ENCODE measurements around the gene RANBP3. TPM values are rescaled to one million over a fixed set of nuclear protein-coding genes. Genes with fewer than 3 reads are reported as not detected.

RANBP3 gene
- total and polyA plus RNA-seq, 4 donors = 33.6 to 67.7 (median 54.9) TPM

GRCh38 chr19:6014551-6015135, 36.7 kb upstream of the RANBP3 start:
- Histone ChIP-seq H3K4me3 (no peak overlapping the region), H3K27me3 (ENCODE audit: control insufficient read depth in 3 of 3, insufficient read depth in 3 of 3, low read length in 2 of 3) (no peaks in the 10 kb centered on the region), H3K27ac (ENCODE audit: low read depth in 1 of 2, low read length in 1 of 2) (no peak overlapping the region), H3K4me1 (ENCODE audit: control insufficient read depth in 5 of 5, insufficient read depth in 5 of 5, low read length in 5 of 5) (peaks cover 0 to 4% (median 0%) of the 10 kb centered on the region in 5 donors), H3K9me3 (ENCODE audit: control insufficient read depth in 4 of 4, insufficient read depth in 3 of 4, low read length in 3 of 4) (no peaks in the 10 kb centered on the region), H3K9ac (ENCODE audit: insufficient read depth in 1 of 2, low read length in 2 of 2) (no peak overlapping the region), H3K36me3 (ENCODE audit: control insufficient read depth in 4 of 4, insufficient read depth in 4 of 4, low read length in 4 of 4) (peaks cover 0 to 17% (median 11%) of the 10 kb centered on the region in 4 donors)
- no peak for TF ChIP-seq CTCF (IDR thresholded peaks at IDR 0.05; ENCODE audit: control extremely low read depth, extremely low read depth)
- DNase-seq = no peak
- no peak for ATAC-seq (ENCODE audit: insufficient read depth, low FRiP score)
- WGBS, 2 donors = 95% methylated on average over 13 of the region's 13 CpGs

GRCh38 chr19:6012426-6013170, 34.7 kb upstream of the RANBP3 start:
- H3K36me3 ChIP-seq (ENCODE audit: control insufficient read depth in 4 of 4, insufficient read depth in 4 of 4, low read length in 4 of 4) = peaks cover 0 to 15% (median 14%) of the 10 kb centered on the region in 4 donors
- DNase-seq = no peak
- ATAC-seq (ENCODE audit: insufficient read depth, low FRiP score) = no peak

GRCh38 chr19:6011794-6012193, 33.9 kb upstream of the RANBP3 start:
- Histone ChIP-seq H3K9ac (ENCODE audit: insufficient read depth in 1 of 2, low read length in 2 of 2) (no peak overlapping the region), H3K27me3 (ENCODE audit: control insufficient read depth in 3 of 3, insufficient read depth in 3 of 3, low read length in 2 of 3) (no peaks in the 10 kb centered on the region), H3K4me1 (ENCODE audit: control insufficient read depth in 5 of 5, insufficient read depth in 5 of 5, low read length in 5 of 5) (peaks cover 0 to 4% (median 0%) of the 10 kb centered on the region in 5 donors), H3K4me3 (no peak overlapping the region), H3K27ac (ENCODE audit: low read depth in 1 of 2, low read length in 1 of 2) (no peak overlapping the region), H3K36me3 (ENCODE audit: control insufficient read depth in 4 of 4, insufficient read depth in 4 of 4, low read length in 4 of 4) (peaks cover 0 to 22% (median 17%) of the 10 kb centered on the region in 4 donors), H3K9me3 (ENCODE audit: control insufficient read depth in 4 of 4, insufficient read depth in 3 of 4, low read length in 3 of 4) (no peaks in the 10 kb centered on the region)
- 86% methylated on average over 1 of the region's 1 CpG for WGBS, 2 donors
- DNase-seq (no peak), ATAC-seq (ENCODE audit: insufficient read depth, low FRiP score) (no peak)
- TF ChIP-seq CTCF (IDR thresholded peaks at IDR 0.05; ENCODE audit: control extremely low read depth, extremely low read depth) = no peak

More at GRCh38 chr19:6012426-6013170, 34.7 kb upstream of the RANBP3 start:
- Histone ChIP-seq H3K27me3 (ENCODE audit: control insufficient read depth in 3 of 3, insufficient read depth in 3 of 3, low read length in 2 of 3) (no peaks in the 10 kb centered on the region), H3K27ac (ENCODE audit: low read depth in 1 of 2, low read length in 1 of 2) (no peak overlapping the region), H3K9me3 (ENCODE audit: control insufficient read depth in 4 of 4, insufficient read depth in 3 of 4, low read length in 3 of 4) (no peaks in the 10 kb centered on the region), H3K9ac (ENCODE audit: insufficient read depth in 1 of 2, low read length in 2 of 2) (no peak overlapping the region), H3K4me3 (no peak overlapping the region), H3K4me1 (ENCODE audit: control insufficient read depth in 5 of 5, insufficient read depth in 5 of 5, low read length in 5 of 5) (peaks cover 0 to 4% (median 0%) of the 10 kb centered on the region in 5 donors)
- no peak for TF ChIP-seq CTCF (IDR thresholded peaks at IDR 0.05; ENCODE audit: control extremely low read depth, extremely low read depth)
- 92 to 93% methylated on average over 18 of the region's 18 CpGs for WGBS, 2 donors

All from lung (tissue), 12 donors.